Activated naive CD8-positive, alpha-beta T cell treated with anti-CD3 and anti-CD28 coated beads, Interleukin-2, amount 10 ng/mL, durations not matched to agents 7 days and 5 days (primary cell): ENCODE data around the gene IL1F10. TPM values are rescaled to one million over a fixed set of nuclear protein-coding genes. Genes with fewer than 3 reads are reported as not detected.

ENCODE experiments used
- ATAC-seq: fragments of 150-1000 bp; cut with Tn5 transposase; one replicate; pipeline ENCODE4 v1.10.0; 2021; ENCODE audit warnings: low read depth, moderate library complexity
- POLR2A ChIA-PET: fragments of 350-600 bp; sonication (Branson Sonifier 250); formaldehyde crosslinking; loops from one replicate; lab custom pipeline; 2021; ENCODE audit warnings: antibody characterized with exemption; lab: Charles Lee
- DNase-seq: peaks from one replicate; pipeline ENCODE4 v3.0.0; 2021
- H3K27ac Mint-ChIP-seq: one replicate; pipeline ENCODE4 v1.8.0; 2022; ENCODE audit warnings: mild to moderate bottlenecking, mixed read lengths
- H3K27me3 Mint-ChIP-seq: one replicate; pipeline ENCODE4 v1.8.0; 2022; ENCODE audit warnings: mild to moderate bottlenecking, moderate library complexity, mixed read lengths
- H3K36me3 Mint-ChIP-seq: one replicate; pipeline ENCODE4 v1.8.0; 2021; ENCODE audit warnings: mild to moderate bottlenecking, mixed read lengths
- H3K4me1 Mint-ChIP-seq: one replicate; pipeline ENCODE4 v1.8.0; 2021; ENCODE audit warnings: mixed read lengths
- H3K4me3 Mint-ChIP-seq: one replicate; pipeline ENCODE4 v1.8.0; 2022; ENCODE audit warnings: mild to moderate bottlenecking, moderate library complexity, mixed read lengths
- H3K9me3 Mint-ChIP-seq: one replicate; pipeline ENCODE4 v1.8.0; 2021; ENCODE audit warnings: mixed read lengths
- total RNA-seq, 2 experiments: library from RNA; stranded (reverse); gene quantifications; one replicate each; pipeline ENCODE4 v1.2.3, GENCODE V29; 2021

The IL1F10 gene
- not detected for total RNA-seq

GRCh38 chr2:113067681-113068080, at the start of gene IL1F10:
Gene IL1F10 (plus strand): TSS chr2:113067970. CDS start chr2:113072739, 4,769 bp downstream.
- Mint-ChIP-seq H3K27ac (no peak within 1 kb of the TSS), H3K4me1 (no peaks in the 10 kb centered on the region), H3K27me3 (peaks cover 11% of the 10 kb centered on the region), H3K4me3 (no peak within 1 kb of the TSS), H3K36me3 (no peaks in the 10 kb centered on the region), H3K9me3 (no peaks in the 10 kb centered on the region)
- ATAC-seq: no peak
- POLR2A ChIA-PET: interaction anchor here (0.9 kb wide), 1 partner anchor 135 kb away, joined by 5 read pairs; no protein-coding TSS in a partner anchor
- DNase-seq: no peak

DNA sequence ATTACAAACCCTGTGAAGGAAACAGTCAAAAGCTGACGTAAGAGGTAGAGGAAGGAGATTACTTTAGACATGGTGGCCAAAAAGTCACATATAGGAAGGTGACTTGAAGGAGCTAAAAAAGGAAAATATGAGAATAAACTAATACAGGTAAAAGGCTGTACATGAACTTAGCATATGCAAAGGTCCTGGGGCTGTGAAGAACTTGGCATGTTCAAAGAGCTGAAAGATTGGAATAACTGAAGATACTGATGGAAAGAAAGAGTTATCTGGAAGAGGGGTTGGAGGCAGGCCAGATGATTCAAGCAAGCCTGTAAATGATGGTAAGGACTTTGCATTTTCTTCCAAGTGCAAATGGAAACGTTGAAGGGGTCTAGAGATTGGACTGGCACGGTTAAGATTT, 49.3 kb upstream of the IL1F10 start:
- Mint-ChIP-seq H3K27ac (no peak overlapping the region), H3K36me3 (peaks cover 7% of the 10 kb centered on the region), H3K4me3 (no peak overlapping the region), H3K27me3 (peaks cover 16% of the 10 kb centered on the region), H3K9me3 (peaks cover 13% of the 10 kb centered on the region), H3K4me1 (no peaks in the 10 kb centered on the region)
- no peak for DNase-seq
- POLR2A ChIA-PET: interaction anchor here (0.6 kb wide), 1 partner anchor 362 kb away, joined by 3 read pairs; no protein-coding TSS in a partner anchor
- no peak for ATAC-seq

DNA sequence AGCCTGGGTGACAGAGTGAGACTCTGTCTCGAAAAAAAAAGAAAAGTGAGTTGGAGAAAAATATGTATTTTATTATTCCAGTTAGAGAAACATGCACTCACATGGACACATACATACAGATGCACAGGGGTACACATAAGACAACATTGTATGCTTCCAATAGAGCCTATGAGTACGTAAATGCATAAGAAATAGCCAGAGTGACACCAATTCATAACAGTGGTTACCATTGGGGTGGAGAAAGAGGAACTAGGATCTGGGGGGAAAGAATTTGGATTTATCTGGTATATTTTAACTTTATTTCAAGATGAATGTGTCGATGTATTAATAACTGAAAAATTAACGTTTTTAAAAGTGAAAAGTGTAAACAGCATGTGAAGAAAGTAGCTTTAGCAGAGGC, 46.5 kb upstream of the IL1F10 start:
- peaks cover 7% of the 10 kb centered on the region for H3K36me3 Mint-ChIP-seq
- no peak overlapping the region for H3K4me3 Mint-ChIP-seq
- no peaks in the 10 kb centered on the region for H3K4me1 Mint-ChIP-seq
- ATAC-seq (no peak), DNase-seq (no peak)
- no peak overlapping the region for H3K27ac Mint-ChIP-seq
- peaks cover 22% of the 10 kb centered on the region for H3K27me3 Mint-ChIP-seq
- peaks cover 11% of the 10 kb centered on the region for H3K9me3 Mint-ChIP-seq
- POLR2A ChIA-PET: no interaction called here

GRCh38 chr2:113024764-113025163, 43.0 kb upstream of the IL1F10 start:
- Mint-ChIP-seq H3K27me3 (peaks cover 30% of the 10 kb centered on the region), H3K36me3 (no peaks in the 10 kb centered on the region), H3K4me1 (no peaks in the 10 kb centered on the region), H3K4me3 (no peak overlapping the region), H3K27ac (no peak overlapping the region), H3K9me3 (no peaks in the 10 kb centered on the region)
- DNase-seq: no peak
- no peak for ATAC-seq
- POLR2A ChIA-PET: no interaction called here

- peaks cover 35% of the 10 kb centered on the region for H3K27me3 Mint-ChIP-seq
- ATAC-seq: no peak
- no peak overlapping the region for H3K27ac Mint-ChIP-seq
- no peaks in the 10 kb centered on the region for H3K36me3 Mint-ChIP-seq
- POLR2A ChIA-PET: no interaction called here
- H3K9me3 Mint-ChIP-seq: no peaks in the 10 kb centered on the region
- no peaks in the 10 kb centered on the region for H3K4me1 Mint-ChIP-seq
- no peak overlapping the region for H3K4me3 Mint-ChIP-seq
- no peak for DNase-seq
Measured at GRCh38 chr2:113025737-113026136, 42.0 kb upstream of the IL1F10 start.

GRCh38 chr2:113027691-113028090, 40.1 kb upstream of the IL1F10 start:
- POLR2A ChIA-PET: no interaction called here
- H3K4me3 Mint-ChIP-seq: no peak overlapping the region
- H3K9me3 Mint-ChIP-seq: no peaks in the 10 kb centered on the region
- no peak for DNase-seq
- no peaks in the 10 kb centered on the region for H3K36me3 Mint-ChIP-seq
- peaks cover 32% of the 10 kb centered on the region for H3K27me3 Mint-ChIP-seq
- ATAC-seq: no peak
- H3K27ac Mint-ChIP-seq: no peak overlapping the region
- H3K4me1 Mint-ChIP-seq: no peaks in the 10 kb centered on the region

DNA sequence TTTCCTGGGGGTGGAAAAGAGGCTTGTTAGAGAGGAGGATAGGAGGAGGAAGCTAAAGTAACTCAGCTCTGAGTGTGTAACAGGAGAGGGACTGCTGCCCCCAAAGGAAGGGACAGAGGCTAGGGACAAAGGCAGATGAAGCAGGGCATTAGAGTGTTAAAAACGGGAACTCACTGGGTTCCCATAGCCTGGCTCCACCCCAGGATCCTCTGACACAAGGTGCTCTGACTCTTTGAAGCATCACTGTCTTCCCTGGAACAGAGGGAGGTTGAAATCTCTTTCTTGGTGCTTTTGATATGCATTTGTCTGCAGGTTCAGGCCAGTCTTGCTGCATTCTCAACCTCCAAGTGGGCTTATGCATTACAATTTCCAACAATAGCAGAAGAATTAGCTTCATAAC, 39.7 kb upstream of the IL1F10 start:
- POLR2A ChIA-PET: no interaction called here
- ATAC-seq: no peak
- DNase-seq: no peak
- H3K36me3 Mint-ChIP-seq: no peaks in the 10 kb centered on the region
- H3K27ac Mint-ChIP-seq: no peak overlapping the region
- H3K4me1 Mint-ChIP-seq: no peaks in the 10 kb centered on the region
- no peaks in the 10 kb centered on the region for H3K9me3 Mint-ChIP-seq
- peaks cover 31% of the 10 kb centered on the region for H3K27me3 Mint-ChIP-seq
- no peak overlapping the region for H3K4me3 Mint-ChIP-seq

GRCh38 chr2:113032737-113033136, 35.0 kb upstream of the IL1F10 start:
- DNase-seq (no peak), ATAC-seq (no peak)
- Mint-ChIP-seq H3K27ac (no peak overlapping the region), H3K4me1 (no peaks in the 10 kb centered on the region), H3K9me3 (no peaks in the 10 kb centered on the region), H3K27me3 (peaks cover 14% of the 10 kb centered on the region), H3K4me3 (no peak overlapping the region), H3K36me3 (no peaks in the 10 kb centered on the region)
- POLR2A ChIA-PET: no interaction called here

DNA sequence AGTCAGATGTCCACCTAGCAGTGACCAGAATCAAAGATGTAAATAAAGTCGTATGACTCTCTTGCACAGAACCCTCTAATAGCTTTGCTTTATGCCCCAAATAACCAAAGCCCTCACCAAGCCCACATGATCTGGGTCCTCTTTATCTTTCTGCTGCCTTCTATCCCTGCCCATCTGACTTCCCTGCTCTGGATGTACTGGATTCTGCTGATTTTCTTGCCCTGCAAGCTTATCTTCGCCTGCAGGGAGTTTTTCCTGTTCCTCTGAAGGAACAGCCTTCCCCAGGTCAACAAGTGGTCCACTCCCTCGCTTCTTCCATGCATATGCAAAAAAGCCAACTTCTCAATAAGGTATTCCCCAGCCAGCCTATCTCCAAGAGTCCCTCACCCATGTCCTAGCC, 33.8 kb upstream of the IL1F10 start:
- no peaks in the 10 kb centered on the region for H3K9me3 Mint-ChIP-seq

DNA sequence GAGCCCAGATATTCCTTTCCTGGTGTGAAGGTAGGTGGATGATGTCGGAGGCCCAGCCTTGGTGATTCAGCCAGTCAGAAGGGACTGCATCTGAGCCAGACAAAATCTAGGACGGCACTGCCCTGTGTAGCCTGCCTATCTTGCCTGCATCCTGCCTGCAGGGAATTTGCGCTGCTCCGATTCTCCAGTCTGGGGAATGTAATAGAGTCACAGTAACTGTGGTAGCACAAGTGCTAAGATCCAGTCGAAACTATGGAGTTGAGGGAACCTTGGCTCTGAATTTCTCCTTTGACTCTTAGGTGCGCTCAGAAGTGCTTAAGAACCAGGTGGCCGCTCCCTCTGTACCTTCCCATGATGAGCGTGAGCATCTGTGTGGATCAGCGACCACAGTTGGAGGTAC, 31.0 kb upstream of the IL1F10 start:
- H3K4me3 Mint-ChIP-seq: no peak overlapping the region

More for the DNA sequence above, 33.8 kb upstream of the IL1F10 start:
- DNase-seq (no peak), ATAC-seq (no peak)
- H3K27ac Mint-ChIP-seq: no peak overlapping the region
- peaks cover 11% of the 10 kb centered on the region for H3K27me3 Mint-ChIP-seq
- H3K4me1 Mint-ChIP-seq: no peaks in the 10 kb centered on the region
- H3K36me3 Mint-ChIP-seq: no peaks in the 10 kb centered on the region
- H3K4me3 Mint-ChIP-seq: no peak overlapping the region
- POLR2A ChIA-PET: no interaction called here

DNA sequence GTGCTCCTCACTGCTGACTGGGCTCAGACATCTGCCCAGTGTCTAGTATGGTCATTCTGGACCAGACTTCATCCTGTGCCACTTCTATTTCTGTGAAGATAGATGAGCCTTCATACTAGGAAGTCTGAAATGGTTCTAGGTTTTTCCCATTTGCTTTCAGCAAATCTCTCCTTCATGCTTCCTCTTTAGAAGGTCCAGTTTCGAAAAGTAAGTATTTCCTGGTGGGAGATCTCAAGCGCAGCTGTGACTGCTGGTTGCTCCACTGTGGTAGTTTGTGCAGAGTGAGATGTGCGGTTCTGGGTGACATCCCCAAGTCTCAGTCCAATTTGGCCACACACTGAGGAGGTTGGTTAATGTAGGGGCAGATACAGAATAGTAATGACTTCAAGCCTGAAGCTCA, 29.5 kb upstream of the IL1F10 start:
- Mint-ChIP-seq H3K27me3 (peaks cover 5% of the 10 kb centered on the region), H3K36me3 (no peaks in the 10 kb centered on the region), H3K4me3 (no peak overlapping the region), H3K27ac (no peak overlapping the region), H3K9me3 (no peaks in the 10 kb centered on the region), H3K4me1 (no peaks in the 10 kb centered on the region)
- ATAC-seq (no peak), DNase-seq (no peak)
- POLR2A ChIA-PET: no interaction called here

More for the DNA sequence above, 31.0 kb upstream of the IL1F10 start:
- POLR2A ChIA-PET: interaction anchor here (0.7 kb wide), 1 partner anchor 37 kb away, joined by 3 read pairs; no protein-coding TSS in a partner anchor
- Mint-ChIP-seq H3K27me3 (peaks cover under 1% of the 10 kb centered on the region), H3K9me3 (no peaks in the 10 kb centered on the region), H3K4me1 (no peaks in the 10 kb centered on the region), H3K36me3 (no peaks in the 10 kb centered on the region), H3K27ac (no peak overlapping the region)
- no peak for DNase-seq
- no peak for ATAC-seq

GRCh38 chr2:113039158-113039557, 28.6 kb upstream of the IL1F10 start:
- POLR2A ChIA-PET: no interaction called here
- no peaks in the 10 kb centered on the region for H3K36me3 Mint-ChIP-seq
- H3K4me3 Mint-ChIP-seq: no peak overlapping the region
- H3K27ac Mint-ChIP-seq: no peak overlapping the region
- H3K9me3 Mint-ChIP-seq: no peaks in the 10 kb centered on the region
- H3K4me1 Mint-ChIP-seq: no peaks in the 10 kb centered on the region
- H3K27me3 Mint-ChIP-seq: peaks cover 5% of the 10 kb centered on the region
- ATAC-seq (no peak), DNase-seq (no peak)

DNA sequence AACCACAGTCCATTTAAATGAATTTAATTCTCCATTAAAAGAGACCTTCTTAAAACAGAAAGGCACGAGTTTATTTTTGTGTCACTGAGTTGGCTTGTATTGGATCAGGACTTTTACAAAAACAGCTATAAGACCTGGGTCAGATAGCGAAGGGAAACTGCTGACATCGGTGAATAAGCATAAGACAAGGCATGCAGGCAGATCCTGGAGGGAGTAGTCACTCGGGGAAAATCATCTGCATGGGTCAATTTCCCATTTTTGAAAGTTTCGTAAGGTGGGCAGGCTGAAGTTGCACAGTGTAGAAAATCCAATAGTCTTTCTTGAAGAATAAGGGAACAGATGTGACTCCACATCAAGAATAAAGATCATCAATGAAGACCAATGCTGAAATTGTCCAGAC, 28.1 kb upstream of the IL1F10 start:
- Mint-ChIP-seq H3K36me3 (no peaks in the 10 kb centered on the region), H3K9me3 (no peaks in the 10 kb centered on the region), H3K27ac (no peak overlapping the region), H3K27me3 (peaks cover 5% of the 10 kb centered on the region), H3K4me1 (no peaks in the 10 kb centered on the region), H3K4me3 (no peak overlapping the region)
- ATAC-seq (no peak), DNase-seq (no peak)
- POLR2A ChIA-PET: no interaction called here

- POLR2A ChIA-PET: no interaction called here
- no peak for ATAC-seq
- no peak overlapping the region for H3K27ac Mint-ChIP-seq
Measured at GRCh38 chr2:113041871-113042270, 25.9 kb upstream of the IL1F10 start.

GRCh38 chr2:113046465-113046864, 21.3 kb upstream of the IL1F10 start:
- Mint-ChIP-seq H3K4me1 (no peaks in the 10 kb centered on the region), H3K4me3 (no peak overlapping the region), H3K27me3 (peaks cover 9% of the 10 kb centered on the region), H3K27ac (no peak overlapping the region), H3K9me3 (peaks cover 2% of the 10 kb centered on the region), H3K36me3 (no peaks in the 10 kb centered on the region)
- DNase-seq (no peak), ATAC-seq (no peak)
- POLR2A ChIA-PET: no interaction called here

More at GRCh38 chr2:113041871-113042270, 25.9 kb upstream of the IL1F10 start:
- no peaks in the 10 kb centered on the region for H3K4me1 Mint-ChIP-seq
- H3K36me3 Mint-ChIP-seq: no peaks in the 10 kb centered on the region
- H3K27me3 Mint-ChIP-seq: peaks cover 9% of the 10 kb centered on the region
- H3K9me3 Mint-ChIP-seq: no peaks in the 10 kb centered on the region
- no peak overlapping the region for H3K4me3 Mint-ChIP-seq
- DNase-seq: no peak
